ENCODE measurements around the gene EEF2K. TPM values are rescaled to one million over a fixed set of nuclear protein-coding genes. Genes with fewer than 3 reads are reported as not detected.
A peak's percentile ranks its signal among the peaks of the same experiment; 100 is the strongest.
"Not testable (repeated sequence)": the region's sequence is repeated elsewhere in the genome, so short reads cannot be mapped to it uniquely, and the experiment has no call there.

The EEF2K gene
- total and polyA plus RNA-seq, 12 donors, result 5.1 to 38.9 (median 21.9) TPM

- H3K36me3 ChIP-seq, result peaks cover 0 to 33% (median 3%) of the 10 kb centered on the region in 9 donors
- ATAC-seq, result no peak
- no peaks in the 10 kb centered on the region for H3K27me3 ChIP-seq
- H3K27ac ChIP-seq, result peak overlapping the region in 2 of 10 donors; percentile 90 to 95
- H3K9me3 ChIP-seq, result no peaks in the 10 kb centered on the region
- TF ChIP-seq, protein P1, sequence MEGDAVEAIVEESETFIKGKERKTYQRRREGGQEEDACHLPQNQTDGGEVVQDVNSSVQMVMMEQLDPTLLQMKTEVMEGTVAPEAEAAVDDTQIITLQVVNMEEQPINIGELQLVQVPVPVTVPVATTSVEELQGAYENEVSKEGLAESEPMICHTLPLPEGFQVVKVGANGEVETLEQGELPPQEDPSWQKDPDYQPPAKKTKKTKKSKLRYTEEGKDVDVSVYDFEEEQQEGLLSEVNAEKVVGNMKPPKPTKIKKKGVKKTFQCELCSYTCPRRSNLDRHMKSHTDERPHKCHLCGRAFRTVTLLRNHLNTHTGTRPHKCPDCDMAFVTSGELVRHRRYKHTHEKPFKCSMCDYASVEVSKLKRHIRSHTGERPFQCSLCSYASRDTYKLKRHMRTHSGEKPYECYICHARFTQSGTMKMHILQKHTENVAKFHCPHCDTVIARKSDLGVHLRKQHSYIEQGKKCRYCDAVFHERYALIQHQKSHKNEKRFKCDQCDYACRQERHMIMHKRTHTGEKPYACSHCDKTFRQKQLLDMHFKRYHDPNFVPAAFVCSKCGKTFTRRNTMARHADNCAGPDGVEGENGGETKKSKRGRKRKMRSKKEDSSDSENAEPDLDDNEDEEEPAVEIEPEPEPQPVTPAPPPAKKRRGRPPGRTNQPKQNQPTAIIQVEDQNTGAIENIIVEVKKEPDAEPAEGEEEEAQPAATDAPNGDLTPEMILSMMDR (IDR thresholded peaks at IDR 0.05), result no peak
- no peak for DNase-seq
- H3K4me3 ChIP-seq, result peak overlapping the region in 3 of 10 donors; percentile 97 to 99 (median 98)
- intact Hi-C loops (cut with DNase I), result loop anchor here in 8 of 10 donors (5.0 to 10.0 kb wide), 6 partner anchors 97 to 297 kb away; partner anchors contain the start of genes MOSMO (in 4 of the 8) and PDZD9 (in 4 of the 8)
- WGBS, 2 donors, result 100% methylated on average over 1 of the region's 1 CpG
- H3K4me1 ChIP-seq, result peaks cover 0 to 35% (median 23%) of the 10 kb centered on the region in 9 donors
These were observed 93.0 kb downstream of the EEF2K start for GRCh38 chr16:22299036-22299435.

- H3K27ac ChIP-seq, result peak overlapping the region in 1 of 10 donors; percentile 48
- peak; percentile 49 to 57 for DNase-seq
- intact Hi-C loops (cut with DNase I), result no loop called here
- peaks cover 0 to 48% (median 6%) of the 10 kb centered on the region in 9 donors for H3K36me3 ChIP-seq
- ATAC-seq, result peak in 3 of 8 donors; percentile 22 to 28 (median 25)
- 40 to 53% methylated on average over 8 of the region's 8 CpGs for WGBS, 2 donors
- no peaks in the 10 kb centered on the region for H3K27me3 ChIP-seq
- TF ChIP-seq, protein P1 (IDR thresholded peaks at IDR 0.05), result peak; percentile 38 to 77 (median 64)
- H3K4me1 ChIP-seq, result peaks cover 0 to 35% (median 23%) of the 10 kb centered on the region in 9 donors
- no peak overlapping the region for H3K4me3 ChIP-seq
- H3K9me3 ChIP-seq, result no peaks in the 10 kb centered on the region
These were observed 94.5 kb downstream of the EEF2K start for GRCh38 chr16:22300427-22301071.

DNA sequence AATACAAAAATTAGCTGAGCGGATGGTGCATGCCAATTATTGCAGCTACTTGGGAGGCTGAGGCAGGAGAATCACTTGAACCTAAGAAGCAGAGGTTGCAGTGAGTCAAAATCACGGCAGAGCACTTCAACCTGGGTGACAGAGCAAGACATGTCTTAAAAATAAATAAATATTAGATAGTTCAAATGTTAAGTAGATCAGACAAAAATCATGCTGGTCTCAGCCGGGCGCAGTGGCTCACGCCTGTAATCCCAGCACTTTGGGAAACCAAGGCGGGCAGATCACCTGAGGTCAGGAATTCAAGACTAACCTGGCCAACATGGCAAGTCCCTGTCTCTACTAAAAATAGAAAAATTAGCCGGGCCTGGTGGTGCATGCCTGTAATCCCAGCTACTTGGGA is 95.3 kb downstream of the EEF2K start:
- H3K27me3 ChIP-seq; ATAC-seq; H3K4me3 ChIP-seq; DNase-seq; H3K9me3 ChIP-seq; H3K27ac ChIP-seq; intact Hi-C loops (cut with DNase I): not testable (repeated sequence)
- H3K36me3 ChIP-seq, result peaks cover 0 to 57% (median 14%) of the 10 kb centered on the region in 9 donors
- peaks cover 0 to 29% (median 23%) of the 10 kb centered on the region in 9 donors for H3K4me1 ChIP-seq
- 93% methylated on average over 7 of the region's 7 CpGs for WGBS, 2 donors

- Histone ChIP-seq H3K27me3 (no peaks in the 10 kb centered on the region), H3K27ac (no peak overlapping the region), H3K9me3 (no peaks in the 10 kb centered on the region), H3K36me3 (peaks cover 0 to 71% (median 16%) of the 10 kb centered on the region in 9 donors), H3K4me3 (no peak overlapping the region), H3K4me1 (peaks cover 0 to 27% (median 21%) of the 10 kb centered on the region in 9 donors)
- intact Hi-C loops (cut with DNase I), result no loop called here
- TF ChIP-seq, protein P1 (IDR thresholded peaks at IDR 0.05), result no peak
- DNase-seq, result no peak
- ATAC-seq, result no peak
- 94 to 95% methylated on average over 12 of the region's 12 CpGs for WGBS, 2 donors
These were observed 96.8 kb downstream of the EEF2K start for GRCh38 chr16:22302776-22303363.

All from heart right ventricle (tissue), 16 donors.